PC-3 (cell line): ENCODE results near the gene DDOST. TPM values are rescaled to one million over a fixed set of nuclear protein-coding genes. Genes with fewer than 3 reads are reported as not detected.
A peak's percentile ranks its signal among the peaks of the same experiment; 100 is the strongest.

Experiments used
- ATAC-seq: fragments of 200-7000 bp; cut with Tn5 transposase; 2 replicates; pipeline ENCODE4 v1.9.1; 2020; ENCODE audit warnings: mild to moderate bottlenecking, moderate library complexity
- BruUV-seq: library from RNA; stranded (reverse); fragments of 400-500 nt; replicated peaks from 2 replicates; lab custom pipeline; 2021; lab: Mats Ljungman, UMichigan
- CTCF ChIA-PET: fragments of 300-600 bp; sonication (Branson Sonifier 250); formaldehyde crosslinking; loops from one replicate; lab custom pipeline; 2022; ENCODE audit warnings: antibody characterized with exemption; lab: Charles Lee
- POLR2A ChIA-PET: fragments of 300-600 bp; sonication (Branson Sonifier 250); formaldehyde crosslinking; loops from one replicate; lab custom pipeline; 2022; ENCODE audit warnings: antibody characterized with exemption; ENCODE audit not compliant: unreplicated experiment; lab: Charles Lee
- DNase-seq: peaks from one replicate; pipeline ENCODE4 v3.0.0-alpha.2; 2015
- H2AFZ ChIP-seq: fragments of 300-600 bp; sonication (generic); 2 replicates; pipeline ENCODE4 v1.6.0; 2016; ENCODE audit warnings: antibody characterized with exemption, low read length
- H3F3A ChIP-seq: fragments of 300-600 bp; sonication (generic); one replicate; pipeline ENCODE4 v1.6.0; 2017; ENCODE audit warnings: antibody characterized with exemption, low read length, control low read depth, mild to moderate bottlenecking; ENCODE audit not compliant: unreplicated experiment
- H3K27ac ChIP-seq: fragments of 300-600 bp; sonication (generic); 2 replicates; pipeline ENCODE4 v1.5.1; 2016; ENCODE audit warnings: mild to moderate bottlenecking, low read length
- H3K27me3 ChIP-seq: fragments of 300-600 bp; sonication (generic); 2 replicates; pipeline ENCODE4 v1.6.1; 2016; ENCODE audit warnings: low read length, mixed read lengths
- H3K36me3 ChIP-seq: fragments of 300-600 bp; sonication (generic); 2 replicates; pipeline ENCODE4 v1.6.1; 2016; ENCODE audit warnings: low read depth, mixed run types, low read length, mixed read lengths
- H3K4me1 ChIP-seq: fragments of 300-600 bp; sonication (generic); 2 replicates; pipeline ENCODE4 v1.5.1; 2016; ENCODE audit warnings: low read length; ENCODE audit not compliant: insufficient read depth
- H3K4me2 ChIP-seq: fragments of 300-600 bp; sonication (generic); 2 replicates; pipeline ENCODE4 v1.6.0; 2016; ENCODE audit warnings: low read length
- H3K4me3 ChIP-seq: fragments of 300-600 bp; sonication (generic); 2 replicates; pipeline ENCODE4 v1.5.1; 2016; ENCODE audit warnings: mild to moderate bottlenecking, low read length, mixed read lengths
- H3K79me2 ChIP-seq: fragments of 300-600 bp; sonication (generic); 2 replicates; pipeline ENCODE4 v1.6.1; 2017; ENCODE audit warnings: low read length, mixed read lengths
- H3K9ac ChIP-seq: fragments of 300-600 bp; sonication (generic); 2 replicates; pipeline ENCODE4 v1.6.0; 2016; ENCODE audit warnings: mild to moderate bottlenecking, low read length
- H3K9me2 ChIP-seq: fragments of 300-600 bp; sonication (generic); replicated peaks from 2 replicates; pipeline ENCODE4 v1.6.1; 2016; ENCODE audit warnings: mixed run types, low read length, mixed read lengths
- H3K9me3 ChIP-seq: fragments of 300-600 bp; sonication (generic); 2 replicates; pipeline ENCODE4 v1.6.1; 2016; ENCODE audit warnings: low read length, mixed read lengths
- H4K20me1 ChIP-seq: fragments of 300-600 bp; sonication (generic); 2 replicates; pipeline ENCODE4 v1.6.1; 2016; ENCODE audit warnings: low read length, mixed read lengths
- EZH2 ChIP-seq: fragments of 300-600 bp; sonication (generic); IDR thresholded peaks from one replicate; pipeline ENCODE4 v1.6.1; 2017; ENCODE audit warnings: antibody characterized with exemption, mild to moderate bottlenecking, low read length; ENCODE audit not compliant: unreplicated experiment
- EZH2phosphoT487 ChIP-seq: fragments of 300-600 bp; sonication (generic); IDR thresholded peaks from 2 replicates; pipeline ENCODE4 v1.6.1; 2018; ENCODE audit warnings: mild to moderate bottlenecking, antibody characterized with exemption, low read length, borderline replicate concordance
- intact Hi-C: fragments of 100-400 bp; cut with micrococcal nuclease; formaldehyde crosslinking; loops from 2 replicates; pipeline ENCODE4 v1.9.0; 2023
- total RNA-seq: library from RNA; depleted of rRNA; stranded (reverse); fragments of >200 nt; gene quantifications from 2 replicates; pipeline ENCODE4 v1.2.3, GENCODE V29; 2014
- TF ChIP-seq, protein P1 (sequence below): fragments of 300-600 bp; sonication (generic); conservative IDR thresholded peaks from 2 replicates; pipeline ENCODE4 v1.5.1; 2017; ENCODE audit warnings: antibody characterized with exemption, low read depth, mild to moderate bottlenecking, low read length

The DDOST gene
- total RNA-seq, 1 experiment from 2014 or later: 357 TPM

- DNase-seq: no peak
- H3K27ac ChIP-seq: no peak overlapping the region
- no peaks in the 10 kb centered on the region for H3K9me2 ChIP-seq
- no peak for TF ChIP-seq EZH2
- TF ChIP-seq EZH2phosphoT487: no peak
- TF ChIP-seq, protein P1, sequence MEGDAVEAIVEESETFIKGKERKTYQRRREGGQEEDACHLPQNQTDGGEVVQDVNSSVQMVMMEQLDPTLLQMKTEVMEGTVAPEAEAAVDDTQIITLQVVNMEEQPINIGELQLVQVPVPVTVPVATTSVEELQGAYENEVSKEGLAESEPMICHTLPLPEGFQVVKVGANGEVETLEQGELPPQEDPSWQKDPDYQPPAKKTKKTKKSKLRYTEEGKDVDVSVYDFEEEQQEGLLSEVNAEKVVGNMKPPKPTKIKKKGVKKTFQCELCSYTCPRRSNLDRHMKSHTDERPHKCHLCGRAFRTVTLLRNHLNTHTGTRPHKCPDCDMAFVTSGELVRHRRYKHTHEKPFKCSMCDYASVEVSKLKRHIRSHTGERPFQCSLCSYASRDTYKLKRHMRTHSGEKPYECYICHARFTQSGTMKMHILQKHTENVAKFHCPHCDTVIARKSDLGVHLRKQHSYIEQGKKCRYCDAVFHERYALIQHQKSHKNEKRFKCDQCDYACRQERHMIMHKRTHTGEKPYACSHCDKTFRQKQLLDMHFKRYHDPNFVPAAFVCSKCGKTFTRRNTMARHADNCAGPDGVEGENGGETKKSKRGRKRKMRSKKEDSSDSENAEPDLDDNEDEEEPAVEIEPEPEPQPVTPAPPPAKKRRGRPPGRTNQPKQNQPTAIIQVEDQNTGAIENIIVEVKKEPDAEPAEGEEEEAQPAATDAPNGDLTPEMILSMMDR: no peak
- ChIA-PET CTCF (no interaction called here), POLR2A (no interaction called here)
- no peak overlapping the region for H3K9ac ChIP-seq
- no peak overlapping the region for H3K4me2 ChIP-seq
- no TSS peak for BruUV-seq
- no peak overlapping the region for H3K4me3 ChIP-seq
- ATAC-seq: no peak
- no peaks in the 10 kb centered on the region for H3K4me1 ChIP-seq
- peaks cover 21% of the 10 kb centered on the region for H3K36me3 ChIP-seq
- no peaks in the 10 kb centered on the region for H3F3A ChIP-seq
- no peaks in the 10 kb centered on the region for H4K20me1 ChIP-seq
- H3K27me3 ChIP-seq: no peaks in the 10 kb centered on the region
- no peaks in the 10 kb centered on the region for H3K79me2 ChIP-seq
- intact Hi-C loops: no loop called here
- H2AFZ ChIP-seq: no peak overlapping the region
- H3K9me3 ChIP-seq: no peaks in the 10 kb centered on the region
These were observed 18.1 kb downstream of the DDOST start for GRCh38 chr1:20643080-20643479.

GRCh38 chr1:20641975-20642374 lies 19.2 kb downstream of the DDOST start:
- intact Hi-C loops: loop anchor here (2.0 kb wide), 1 partner anchor 67 kb away; no protein-coding TSS in a partner anchor
- Histone ChIP-seq H3K79me2 (no peaks in the 10 kb centered on the region), H4K20me1 (no peaks in the 10 kb centered on the region), H3K9ac (no peak overlapping the region), H3K9me2 (no peaks in the 10 kb centered on the region), H3K4me3 (no peak overlapping the region), H3K4me1 (no peaks in the 10 kb centered on the region), H3F3A (no peaks in the 10 kb centered on the region), H2AFZ (no peak overlapping the region), H3K27me3 (no peaks in the 10 kb centered on the region), H3K27ac (no peak overlapping the region), H3K4me2 (no peak overlapping the region), H3K36me3 (peaks cover 21% of the 10 kb centered on the region), H3K9me3 (no peaks in the 10 kb centered on the region)
- ATAC-seq (no peak), DNase-seq (no peak)
- POLR2A ChIA-PET: no interaction called here
- TF ChIP-seq EZH2 (no peak), EZH2phosphoT487 (no peak)
- TF ChIP-seq, protein P1: no peak
- BruUV-seq: no TSS peak
- CTCF ChIA-PET: no interaction called here

DNA sequence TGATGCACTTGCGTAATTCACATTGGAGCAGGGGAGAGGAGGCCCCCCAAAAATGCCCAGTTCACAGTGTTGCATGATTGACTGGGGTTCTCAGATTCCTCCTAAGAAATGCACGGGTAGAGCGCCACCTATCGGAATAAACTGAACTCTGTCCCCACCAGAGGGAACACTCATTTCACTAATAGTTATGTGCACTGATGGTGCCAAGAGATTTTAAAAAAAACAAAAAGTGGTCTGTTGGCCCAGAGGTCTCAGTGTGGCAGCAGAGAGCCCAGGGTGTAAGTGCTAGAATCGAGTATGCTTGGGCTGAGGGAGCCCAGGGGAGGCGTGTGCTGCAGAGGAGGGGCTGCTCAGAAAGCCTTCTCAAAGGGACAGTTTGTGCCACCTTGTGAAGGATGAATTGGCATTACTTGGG lies 21.0 kb downstream of the DDOST start:
- H4K20me1 ChIP-seq: no peaks in the 10 kb centered on the region
- no peak for TF ChIP-seq EZH2phosphoT487
- TF ChIP-seq EZH2: no peak
- TF ChIP-seq, protein P1: peak; percentile 90
- H3K9me2 ChIP-seq: no peaks in the 10 kb centered on the region
- no peak overlapping the region for H3K9ac ChIP-seq
- no peaks in the 10 kb centered on the region for H3K27me3 ChIP-seq
- H3K27ac ChIP-seq: no peak overlapping the region
- no peak overlapping the region for H3K4me2 ChIP-seq
- ATAC-seq (peak; percentile 79), DNase-seq (peak; percentile 74)
- ChIA-PET CTCF (no interaction called here), POLR2A (no interaction called here)
- no peak overlapping the region for H3K4me3 ChIP-seq
- H3F3A ChIP-seq: no peaks in the 10 kb centered on the region
- intact Hi-C loops: loop anchor here (1.0 to 2.0 kb wide), 2 partner anchors 65 to 118 kb away; no protein-coding TSS in a partner anchor
- H3K9me3 ChIP-seq: no peaks in the 10 kb centered on the region
- peaks cover 21% of the 10 kb centered on the region for H3K36me3 ChIP-seq
- peaks cover under 1% of the 10 kb centered on the region; the same call in 1 of the 2 replicates for H3K79me2 ChIP-seq
- no peak overlapping the region for H2AFZ ChIP-seq
- no TSS peak for BruUV-seq
- H3K4me1 ChIP-seq: peaks cover 2% of the 10 kb centered on the region; the same call in 1 of the 2 replicates
